Stomach (tissue), 4 donors: ENCODE results near the gene FBRSL1.

Source experiments
- EP300 ChIP-seq: sonication (generic); formaldehyde crosslinking; IDR thresholded peaks from one replicate; pipeline ENCODE4 v1.6.1; 2017; ENCODE audit warnings: antibody characterized with exemption
- POLR2A ChIP-seq, 4 donors: fragments of 450-650 bp; IDR thresholded peaks; one replicate each; pipeline ENCODE4 v1.6.1; 2016; ENCODE audit warnings: antibody characterized with exemption in 4 of 4, control low read depth in 2 of 4, mild to moderate bottlenecking in 1 of 4, moderate library complexity in 1 of 4
- TF ChIP-seq, protein P1 (sequence below), 7 experiments: fragments of 450-650 bp in 4 of 7; fragments of 200-600 bp in 3 of 7; sonication (generic) in 3 of 7; IDR thresholded peaks; one replicate each; pipeline ENCODE4 v1.5.1; 2016 to 2019; ENCODE audit warnings: antibody characterized with exemption in 7 of 7, control low read depth in 2 of 7, mild to moderate bottlenecking in 1 of 7

DNA sequence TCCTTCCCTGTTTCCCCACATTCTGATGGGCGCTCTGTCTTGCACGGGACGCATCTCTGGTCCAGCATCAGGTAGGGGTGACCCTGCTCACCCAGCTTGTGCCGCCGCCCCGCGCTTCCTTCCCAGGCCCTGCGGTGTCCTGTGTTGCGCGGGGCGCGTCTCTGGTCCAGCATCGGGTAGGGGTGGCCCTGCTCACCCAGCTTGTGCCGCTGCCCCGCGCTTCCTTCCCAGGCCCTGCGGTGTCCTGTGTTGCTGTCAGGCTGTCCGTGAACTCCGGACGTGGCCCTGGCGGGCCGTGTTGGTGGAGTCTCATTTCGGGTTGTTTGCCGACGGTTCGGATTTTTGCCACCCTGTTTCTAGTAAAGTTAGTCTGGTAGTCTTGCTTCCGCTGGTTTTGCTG, 6.8 kb downstream of the FBRSL1 start:
- TF ChIP-seq, protein P1, sequence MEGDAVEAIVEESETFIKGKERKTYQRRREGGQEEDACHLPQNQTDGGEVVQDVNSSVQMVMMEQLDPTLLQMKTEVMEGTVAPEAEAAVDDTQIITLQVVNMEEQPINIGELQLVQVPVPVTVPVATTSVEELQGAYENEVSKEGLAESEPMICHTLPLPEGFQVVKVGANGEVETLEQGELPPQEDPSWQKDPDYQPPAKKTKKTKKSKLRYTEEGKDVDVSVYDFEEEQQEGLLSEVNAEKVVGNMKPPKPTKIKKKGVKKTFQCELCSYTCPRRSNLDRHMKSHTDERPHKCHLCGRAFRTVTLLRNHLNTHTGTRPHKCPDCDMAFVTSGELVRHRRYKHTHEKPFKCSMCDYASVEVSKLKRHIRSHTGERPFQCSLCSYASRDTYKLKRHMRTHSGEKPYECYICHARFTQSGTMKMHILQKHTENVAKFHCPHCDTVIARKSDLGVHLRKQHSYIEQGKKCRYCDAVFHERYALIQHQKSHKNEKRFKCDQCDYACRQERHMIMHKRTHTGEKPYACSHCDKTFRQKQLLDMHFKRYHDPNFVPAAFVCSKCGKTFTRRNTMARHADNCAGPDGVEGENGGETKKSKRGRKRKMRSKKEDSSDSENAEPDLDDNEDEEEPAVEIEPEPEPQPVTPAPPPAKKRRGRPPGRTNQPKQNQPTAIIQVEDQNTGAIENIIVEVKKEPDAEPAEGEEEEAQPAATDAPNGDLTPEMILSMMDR (IDR thresholded peaks at IDR 0.05): no peak
- no peak for TF ChIP-seq POLR2A (IDR thresholded peaks at IDR 0.05)
- no peak for TF ChIP-seq EP300
